ENCODE results near the gene IMMP2L. TPM values are rescaled to one million over a fixed set of nuclear protein-coding genes. Genes with fewer than 3 reads are reported as not detected.

IMMP2L gene
- total and polyA plus RNA-seq, 4 donors: 24.3 to 32.9 (median 26.8) TPM

- H3K4me3 ChIP-seq (ENCODE audit: low read length in 2 of 2): no peak overlapping the region
- ATAC-seq (ENCODE audit: low FRiP score) (no peak), DNase-seq (no peak)
- H3K27ac ChIP-seq (ENCODE audit: low read depth in 1 of 2, low read length in 2 of 2): no peak overlapping the region
- no peaks in the 10 kb centered on the region for H3K36me3 ChIP-seq (ENCODE audit: control insufficient read depth in 1 of 2, insufficient read depth in 2 of 2, low read length in 1 of 2)
- no peaks in the 10 kb centered on the region for H3K27me3 ChIP-seq (ENCODE audit: control insufficient read depth in 1 of 2, insufficient read depth in 2 of 2, low read length in 1 of 2)
- H3K9me3 ChIP-seq (ENCODE audit: control insufficient read depth, low read length): no peaks in the 10 kb centered on the region
- intact Hi-C loops (cut with DNase I): no loop called here
- no peaks in the 10 kb centered on the region for H3K4me1 ChIP-seq (ENCODE audit: control insufficient read depth in 1 of 2, insufficient read depth in 2 of 2, low read length in 2 of 2)
These were observed 362.6 kb downstream of the IMMP2L start for GRCh38 chr7:111199643-111200042.

- intact Hi-C loops (cut with DNase I): no loop called here
- 70 to 87% methylated on average over 4 of the region's 4 CpGs for WGBS, 2 donors
- ATAC-seq (ENCODE audit: low FRiP score): no peak
These were observed 364.0 kb downstream of the IMMP2L start for GRCh38 chr7:111198255-111198654.

GRCh38 chr7:111196655-111197054 is 365.6 kb downstream of the IMMP2L start:
- WGBS, 2 donors: 95 to 96% methylated on average over 8 of the region's 8 CpGs
- intact Hi-C loops (cut with DNase I): no loop called here
- no peak overlapping the region for H3K27ac ChIP-seq (ENCODE audit: low read depth in 1 of 2, low read length in 2 of 2)
- DNase-seq (no peak), ATAC-seq (ENCODE audit: low FRiP score) (no peak)
- no peak overlapping the region for H3K4me3 ChIP-seq (ENCODE audit: low read length in 2 of 2)
- no peaks in the 10 kb centered on the region for H3K27me3 ChIP-seq (ENCODE audit: control insufficient read depth in 1 of 2, insufficient read depth in 2 of 2, low read length in 1 of 2)
- H3K9me3 ChIP-seq (ENCODE audit: control insufficient read depth, low read length): peaks cover 2% of the 10 kb centered on the region
- H3K4me1 ChIP-seq (ENCODE audit: control insufficient read depth in 1 of 2, insufficient read depth in 2 of 2, low read length in 2 of 2): no peaks in the 10 kb centered on the region
- H3K36me3 ChIP-seq (ENCODE audit: control insufficient read depth in 1 of 2, insufficient read depth in 2 of 2, low read length in 1 of 2): no peaks in the 10 kb centered on the region

More at GRCh38 chr7:111198255-111198654, 364.0 kb downstream of the IMMP2L start:
- H3K27me3 ChIP-seq (ENCODE audit: control insufficient read depth in 1 of 2, insufficient read depth in 2 of 2, low read length in 1 of 2): no peaks in the 10 kb centered on the region
- H3K4me1 ChIP-seq (ENCODE audit: control insufficient read depth in 1 of 2, insufficient read depth in 2 of 2, low read length in 2 of 2): no peaks in the 10 kb centered on the region
- no peak overlapping the region for H3K4me3 ChIP-seq (ENCODE audit: low read length in 2 of 2)
- H3K9me3 ChIP-seq (ENCODE audit: control insufficient read depth, low read length): no peaks in the 10 kb centered on the region
- H3K27ac ChIP-seq (ENCODE audit: low read depth in 1 of 2, low read length in 2 of 2): no peak overlapping the region
- DNase-seq: no peak
- no peaks in the 10 kb centered on the region for H3K36me3 ChIP-seq (ENCODE audit: control insufficient read depth in 1 of 2, insufficient read depth in 2 of 2, low read length in 1 of 2)

- intact Hi-C loops (cut with DNase I): no loop called here
- 78 to 88% methylated on average over 3 of the region's 3 CpGs for WGBS, 2 donors
- no peak overlapping the region for H3K27ac ChIP-seq (ENCODE audit: low read depth in 1 of 2, low read length in 2 of 2)
- no peaks in the 10 kb centered on the region for H3K27me3 ChIP-seq (ENCODE audit: control insufficient read depth in 1 of 2, insufficient read depth in 2 of 2, low read length in 1 of 2)
- no peak for ATAC-seq (ENCODE audit: low FRiP score)
- H3K9me3 ChIP-seq (ENCODE audit: control insufficient read depth, low read length): peaks cover 2% of the 10 kb centered on the region
- DNase-seq: no peak
- no peak overlapping the region for H3K4me3 ChIP-seq (ENCODE audit: low read length in 2 of 2)
- H3K36me3 ChIP-seq (ENCODE audit: control insufficient read depth in 1 of 2, insufficient read depth in 2 of 2, low read length in 1 of 2): no peaks in the 10 kb centered on the region
- H3K4me1 ChIP-seq (ENCODE audit: control insufficient read depth in 1 of 2, insufficient read depth in 2 of 2, low read length in 2 of 2): no peaks in the 10 kb centered on the region
These were observed 369.5 kb downstream of the IMMP2L start for GRCh38 chr7:111192614-111193413.

DNA sequence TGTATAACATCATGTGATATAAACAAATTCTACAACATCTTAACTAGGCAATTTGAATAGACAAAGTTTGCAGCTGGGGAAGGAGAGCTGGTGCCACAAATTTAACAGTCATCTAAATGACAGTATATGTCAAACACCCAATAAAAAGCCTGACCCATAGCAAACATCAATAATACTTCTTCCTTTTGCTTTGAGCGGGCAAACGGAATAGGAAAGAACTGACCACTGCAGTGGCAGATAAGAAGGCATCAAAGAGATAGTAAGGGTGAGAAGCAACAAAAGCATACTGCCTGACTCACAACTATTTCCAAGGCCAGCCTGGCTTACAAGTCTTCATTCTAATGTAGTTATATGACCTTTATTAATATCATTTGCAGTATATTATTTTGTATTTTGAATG is 371.5 kb downstream of the IMMP2L start:
- ATAC-seq (ENCODE audit: low FRiP score) (no peak), DNase-seq (no peak)
- intact Hi-C loops (cut with DNase I): no loop called here
- Histone ChIP-seq H3K27ac (ENCODE audit: low read depth in 1 of 2, low read length in 2 of 2) (no peak overlapping the region), H3K4me1 (ENCODE audit: control insufficient read depth in 1 of 2, insufficient read depth in 2 of 2, low read length in 2 of 2) (no peaks in the 10 kb centered on the region), H3K27me3 (ENCODE audit: control insufficient read depth in 1 of 2, insufficient read depth in 2 of 2, low read length in 1 of 2) (no peaks in the 10 kb centered on the region), H3K9me3 (ENCODE audit: control insufficient read depth, low read length) (peaks cover 2% of the 10 kb centered on the region), H3K36me3 (ENCODE audit: control insufficient read depth in 1 of 2, insufficient read depth in 2 of 2, low read length in 1 of 2) (no peaks in the 10 kb centered on the region), H3K4me3 (ENCODE audit: low read length in 2 of 2) (no peak overlapping the region)
- WGBS, 2 donors: 84 to 89% methylated on average over 2 of the region's 2 CpGs

GRCh38 chr7:111184987-111185386 is 377.3 kb downstream of the IMMP2L start:
- ATAC-seq (ENCODE audit: low FRiP score) (no peak), DNase-seq (no peak)
- WGBS, 2 donors: 96 to 97% methylated on average over 3 of the region's 3 CpGs
- intact Hi-C loops (cut with DNase I): no loop called here
- Histone ChIP-seq H3K36me3 (ENCODE audit: control insufficient read depth in 1 of 2, insufficient read depth in 2 of 2, low read length in 1 of 2) (no peaks in the 10 kb centered on the region), H3K27ac (ENCODE audit: low read depth in 1 of 2, low read length in 2 of 2) (no peak overlapping the region), H3K4me3 (ENCODE audit: low read length in 2 of 2) (no peak overlapping the region), H3K9me3 (ENCODE audit: control insufficient read depth, low read length) (no peaks in the 10 kb centered on the region), H3K27me3 (ENCODE audit: control insufficient read depth in 1 of 2, insufficient read depth in 2 of 2, low read length in 1 of 2) (no peaks in the 10 kb centered on the region), H3K4me1 (ENCODE audit: control insufficient read depth in 1 of 2, insufficient read depth in 2 of 2, low read length in 2 of 2) (no peaks in the 10 kb centered on the region)

DNA sequence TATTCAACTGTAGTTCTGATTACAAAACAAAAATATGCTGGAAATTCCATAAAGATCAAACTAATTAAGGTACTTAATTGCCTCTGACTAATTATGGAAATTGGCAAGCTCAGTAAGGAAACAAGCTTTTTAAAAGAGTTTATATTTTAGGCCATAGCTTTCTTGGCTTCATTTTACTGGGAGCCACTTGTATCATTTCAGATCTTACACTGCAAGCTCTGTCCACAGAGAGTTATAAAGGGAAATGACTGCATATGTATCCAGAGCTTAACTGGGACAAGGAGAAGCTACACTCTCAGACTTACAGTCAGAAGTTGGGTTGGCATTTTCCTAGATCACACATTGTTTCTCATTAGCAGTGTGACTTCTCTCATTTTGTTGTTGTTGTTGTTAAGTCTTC is 379.0 kb downstream of the IMMP2L start:
- ATAC-seq (ENCODE audit: low FRiP score) (no peak), DNase-seq (no peak)
- Histone ChIP-seq H3K4me1 (ENCODE audit: control insufficient read depth in 1 of 2, insufficient read depth in 2 of 2, low read length in 2 of 2) (no peaks in the 10 kb centered on the region), H3K27ac (ENCODE audit: low read depth in 1 of 2, low read length in 2 of 2) (no peak overlapping the region), H3K36me3 (ENCODE audit: control insufficient read depth in 1 of 2, insufficient read depth in 2 of 2, low read length in 1 of 2) (no peaks in the 10 kb centered on the region), H3K27me3 (ENCODE audit: control insufficient read depth in 1 of 2, insufficient read depth in 2 of 2, low read length in 1 of 2) (no peaks in the 10 kb centered on the region), H3K4me3 (ENCODE audit: low read length in 2 of 2) (no peak overlapping the region), H3K9me3 (ENCODE audit: control insufficient read depth, low read length) (peaks cover 1% of the 10 kb centered on the region)
- intact Hi-C loops (cut with DNase I): no loop called here

- ATAC-seq (ENCODE audit: low FRiP score) (no peak), DNase-seq (no peak)
- Histone ChIP-seq H3K9me3 (ENCODE audit: control insufficient read depth, low read length) (peaks cover 1% of the 10 kb centered on the region), H3K4me1 (ENCODE audit: control insufficient read depth in 1 of 2, insufficient read depth in 2 of 2, low read length in 2 of 2) (no peaks in the 10 kb centered on the region), H3K4me3 (ENCODE audit: low read length in 2 of 2) (no peak overlapping the region), H3K27ac (ENCODE audit: low read depth in 1 of 2, low read length in 2 of 2) (no peak overlapping the region), H3K27me3 (ENCODE audit: control insufficient read depth in 1 of 2, insufficient read depth in 2 of 2, low read length in 1 of 2) (no peaks in the 10 kb centered on the region), H3K36me3 (ENCODE audit: control insufficient read depth in 1 of 2, insufficient read depth in 2 of 2, low read length in 1 of 2) (no peaks in the 10 kb centered on the region)
- 92 to 93% methylated on average over 1 of the region's 1 CpG for WGBS, 2 donors
- intact Hi-C loops (cut with DNase I): no loop called here
These were observed 382.0 kb downstream of the IMMP2L start for GRCh38 chr7:111180338-111180737.

GRCh38 chr7:111175908-111176441 is 386.3 kb downstream of the IMMP2L start:
- Histone ChIP-seq H3K4me1 (ENCODE audit: control insufficient read depth in 1 of 2, insufficient read depth in 2 of 2, low read length in 2 of 2) (no peaks in the 10 kb centered on the region), H3K9me3 (ENCODE audit: control insufficient read depth, low read length) (peaks cover 1% of the 10 kb centered on the region), H3K4me3 (ENCODE audit: low read length in 2 of 2) (no peak overlapping the region), H3K27me3 (ENCODE audit: control insufficient read depth in 1 of 2, insufficient read depth in 2 of 2, low read length in 1 of 2) (no peaks in the 10 kb centered on the region), H3K36me3 (ENCODE audit: control insufficient read depth in 1 of 2, insufficient read depth in 2 of 2, low read length in 1 of 2) (no peaks in the 10 kb centered on the region), H3K27ac (ENCODE audit: low read depth in 1 of 2, low read length in 2 of 2) (no peak overlapping the region)
- ATAC-seq (ENCODE audit: low FRiP score): no peak
- WGBS, 2 donors: 92 to 93% methylated on average over 2 of the region's 2 CpGs
- no peak for DNase-seq
- intact Hi-C loops (cut with DNase I): no loop called here
